ENCODE results near the gene RNF220.

Gene RNF220

DNA sequence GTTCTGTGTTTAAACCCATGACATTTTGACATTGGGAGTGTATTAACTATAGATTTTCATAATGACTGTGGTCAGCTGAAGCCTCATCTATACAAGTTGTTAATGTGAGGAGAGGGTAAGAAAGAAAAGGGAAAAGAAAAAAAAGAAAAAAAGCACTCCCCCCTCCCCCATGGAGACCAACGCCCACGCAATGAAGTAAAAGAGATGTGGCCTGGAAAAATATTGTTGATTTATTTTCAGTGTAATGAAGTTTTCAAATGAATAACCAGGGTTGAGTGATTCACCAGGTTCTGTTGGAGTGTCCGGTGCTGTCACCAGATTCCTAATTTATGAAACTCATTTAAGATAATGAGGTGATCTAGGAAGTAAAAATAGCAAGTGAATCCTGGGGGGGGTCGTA is 4.7 kb downstream of the RNF220 start:
- Histone ChIP-seq H3K4me3 (ENCODE audit: low read length, poor library complexity, severe bottlenecking) (peak overlapping the region; percentile 91), H3K9me3 (ENCODE audit: insufficient read depth, low read depth, low read length) (no peaks in the 10 kb centered on the region), H3F3A (ENCODE audit: low read depth) (peaks cover 1% of the 10 kb centered on the region; the same call in 1 of the 2 replicates), H3K36me3 (ENCODE audit: insufficient read depth, low read length) (peaks cover 27% of the 10 kb centered on the region; the same call in 1 of the 2 replicates), H3K4me1 (ENCODE audit: insufficient read depth, low read length, poor library complexity, severe bottlenecking) (peaks cover 63% of the 10 kb centered on the region), H3K9ac (ENCODE audit: low read depth, low read length, poor library complexity, severe bottlenecking) (peak overlapping the region; percentile 89), H4K20me1 (ENCODE audit: insufficient read depth, low read length, poor library complexity, severe bottlenecking) (peaks cover 15% of the 10 kb centered on the region), H3K4me2 (ENCODE audit: low read depth, low read length, poor library complexity, severe bottlenecking) (peak overlapping the region; percentile 92), H3K9me2 (replicated peaks; ENCODE audit: low read depth, low read length) (no peaks in the 10 kb centered on the region), H3K27me3 (ENCODE audit: insufficient read depth, low read length, poor library complexity, severe bottlenecking) (no peaks in the 10 kb centered on the region), H2AFZ (ENCODE audit: low read length) (no peak overlapping the region), H3K79me2 (ENCODE audit: insufficient read depth, low read length) (peaks cover 95% of the 10 kb centered on the region)
- no peak for TF ChIP-seq EZH2phosphoT487 (IDR thresholded peaks at IDR 0.05; ENCODE audit: borderline replicate concordance)
- TF ChIP-seq, protein P1, sequence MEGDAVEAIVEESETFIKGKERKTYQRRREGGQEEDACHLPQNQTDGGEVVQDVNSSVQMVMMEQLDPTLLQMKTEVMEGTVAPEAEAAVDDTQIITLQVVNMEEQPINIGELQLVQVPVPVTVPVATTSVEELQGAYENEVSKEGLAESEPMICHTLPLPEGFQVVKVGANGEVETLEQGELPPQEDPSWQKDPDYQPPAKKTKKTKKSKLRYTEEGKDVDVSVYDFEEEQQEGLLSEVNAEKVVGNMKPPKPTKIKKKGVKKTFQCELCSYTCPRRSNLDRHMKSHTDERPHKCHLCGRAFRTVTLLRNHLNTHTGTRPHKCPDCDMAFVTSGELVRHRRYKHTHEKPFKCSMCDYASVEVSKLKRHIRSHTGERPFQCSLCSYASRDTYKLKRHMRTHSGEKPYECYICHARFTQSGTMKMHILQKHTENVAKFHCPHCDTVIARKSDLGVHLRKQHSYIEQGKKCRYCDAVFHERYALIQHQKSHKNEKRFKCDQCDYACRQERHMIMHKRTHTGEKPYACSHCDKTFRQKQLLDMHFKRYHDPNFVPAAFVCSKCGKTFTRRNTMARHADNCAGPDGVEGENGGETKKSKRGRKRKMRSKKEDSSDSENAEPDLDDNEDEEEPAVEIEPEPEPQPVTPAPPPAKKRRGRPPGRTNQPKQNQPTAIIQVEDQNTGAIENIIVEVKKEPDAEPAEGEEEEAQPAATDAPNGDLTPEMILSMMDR (conservative IDR thresholded peaks at IDR 0.05; ENCODE audit: low read length) = no peak

DNA sequence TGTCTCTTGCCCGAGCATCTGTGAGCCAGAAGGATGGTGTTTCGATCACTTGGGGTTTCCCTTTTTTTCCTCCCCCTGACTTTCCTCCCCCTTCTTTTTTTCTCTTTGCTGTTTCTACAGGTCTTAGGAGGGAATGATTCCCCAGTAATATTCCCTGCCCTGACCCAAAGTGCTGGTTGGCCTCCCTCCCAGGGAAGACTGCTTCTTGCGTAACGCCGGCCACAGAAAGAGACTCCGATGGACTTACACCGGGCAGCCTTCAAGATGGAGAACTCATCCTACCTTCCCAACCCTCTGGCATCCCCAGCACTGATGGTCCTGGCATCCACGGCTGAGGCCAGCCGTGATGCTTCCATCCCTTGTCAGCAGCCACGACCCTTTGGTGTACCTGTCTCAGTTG is 6.8 kb downstream of the RNF220 start:
- Histone ChIP-seq H3K4me1 (ENCODE audit: insufficient read depth, low read length, poor library complexity, severe bottlenecking) (peaks cover 80% of the 10 kb centered on the region), H3K36me3 (ENCODE audit: insufficient read depth, low read length) (peaks cover 46% of the 10 kb centered on the region; the same call in 1 of the 2 replicates), H3K9me3 (ENCODE audit: insufficient read depth, low read depth, low read length) (no peaks in the 10 kb centered on the region), H2AFZ (ENCODE audit: low read length) (no peak overlapping the region), H3K79me2 (ENCODE audit: insufficient read depth, low read length) (peaks cover 100% of the 10 kb centered on the region), H3K4me3 (ENCODE audit: low read length, poor library complexity, severe bottlenecking) (no peak overlapping the region), H3F3A (ENCODE audit: low read depth) (no peaks in the 10 kb centered on the region), H4K20me1 (ENCODE audit: insufficient read depth, low read length, poor library complexity, severe bottlenecking) (peaks cover 15% of the 10 kb centered on the region), H3K4me2 (ENCODE audit: low read depth, low read length, poor library complexity, severe bottlenecking) (peak overlapping the region; percentile 92), H3K9ac (ENCODE audit: low read depth, low read length, poor library complexity, severe bottlenecking) (peak overlapping the region; percentile 6), H3K27me3 (ENCODE audit: insufficient read depth, low read length, poor library complexity, severe bottlenecking) (no peaks in the 10 kb centered on the region), H3K9me2 (replicated peaks; ENCODE audit: low read depth, low read length) (no peaks in the 10 kb centered on the region)
- no peak for TF ChIP-seq EZH2phosphoT487 (IDR thresholded peaks at IDR 0.05; ENCODE audit: borderline replicate concordance)
- TF ChIP-seq, protein P1 (conservative IDR thresholded peaks at IDR 0.05; ENCODE audit: low read length) = no peak

DNA sequence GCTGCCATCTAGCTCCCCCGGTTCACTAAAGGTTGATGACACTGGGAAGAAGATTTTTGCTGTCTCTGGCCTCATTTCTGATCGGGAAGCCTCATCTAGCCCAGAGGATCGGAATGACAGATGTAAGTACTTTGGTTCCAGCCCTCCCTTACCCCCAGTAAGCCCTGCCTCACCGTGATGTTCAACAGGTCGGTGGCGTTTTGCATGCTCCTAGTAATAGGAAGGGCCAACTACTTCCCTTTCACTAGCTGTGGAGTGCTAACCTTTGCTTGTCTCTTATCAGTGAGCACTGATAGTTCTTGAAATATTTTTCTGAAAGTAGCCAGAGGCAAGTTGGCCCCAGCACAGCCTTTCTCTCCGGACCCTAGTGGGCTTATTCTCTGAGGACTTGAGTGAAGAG is 7.5 kb downstream of the RNF220 start:
- Histone ChIP-seq H3K4me1 (ENCODE audit: insufficient read depth, low read length, poor library complexity, severe bottlenecking) (peaks cover 83% of the 10 kb centered on the region), H3K79me2 (ENCODE audit: insufficient read depth, low read length) (peaks cover 100% of the 10 kb centered on the region), H3K9me2 (replicated peaks; ENCODE audit: low read depth, low read length) (no peaks in the 10 kb centered on the region), H3K9me3 (ENCODE audit: insufficient read depth, low read depth, low read length) (no peaks in the 10 kb centered on the region), H3F3A (ENCODE audit: low read depth) (no peaks in the 10 kb centered on the region), H3K9ac (ENCODE audit: low read depth, low read length, poor library complexity, severe bottlenecking) (peak overlapping the region; percentile 49), H3K27me3 (ENCODE audit: insufficient read depth, low read length, poor library complexity, severe bottlenecking) (no peaks in the 10 kb centered on the region), H3K36me3 (ENCODE audit: insufficient read depth, low read length) (peaks cover 51% of the 10 kb centered on the region; the same call in 1 of the 2 replicates), H3K4me2 (ENCODE audit: low read depth, low read length, poor library complexity, severe bottlenecking) (peak overlapping the region; percentile 92), H3K4me3 (ENCODE audit: low read length, poor library complexity, severe bottlenecking) (peak overlapping the region; percentile 50), H2AFZ (ENCODE audit: low read length) (no peak overlapping the region), H4K20me1 (ENCODE audit: insufficient read depth, low read length, poor library complexity, severe bottlenecking) (peaks cover 15% of the 10 kb centered on the region)
- TF ChIP-seq EZH2phosphoT487 (IDR thresholded peaks at IDR 0.05; ENCODE audit: borderline replicate concordance) = no peak

DNA sequence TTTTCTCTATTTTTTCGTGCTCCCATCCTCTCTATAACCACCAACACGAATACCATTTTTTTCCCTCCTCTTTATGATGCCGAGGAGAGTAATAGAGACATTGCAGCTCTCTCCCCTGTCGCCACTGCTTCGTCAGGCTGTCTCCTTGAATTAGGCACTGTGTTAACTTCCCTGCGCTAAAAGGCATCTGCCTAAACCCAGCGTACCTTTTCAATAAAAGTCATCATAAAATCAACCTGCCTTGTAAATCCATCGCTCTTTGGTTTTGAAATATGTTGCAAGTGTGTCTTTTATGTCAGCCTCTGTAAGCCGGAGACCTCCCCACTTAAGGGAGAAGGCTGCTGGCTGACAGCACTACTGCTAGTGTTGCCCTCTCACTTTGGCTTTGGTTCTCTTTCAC is 8.7 kb downstream of the RNF220 start:
- Histone ChIP-seq H3K4me3 (ENCODE audit: low read length, poor library complexity, severe bottlenecking) (peak overlapping the region; percentile 50), H3K79me2 (ENCODE audit: insufficient read depth, low read length) (peaks cover 98% of the 10 kb centered on the region), H4K20me1 (ENCODE audit: insufficient read depth, low read length, poor library complexity, severe bottlenecking) (peaks cover 11% of the 10 kb centered on the region), H3K9ac (ENCODE audit: low read depth, low read length, poor library complexity, severe bottlenecking) (peak overlapping the region; percentile 49), H3K4me2 (ENCODE audit: low read depth, low read length, poor library complexity, severe bottlenecking) (peak overlapping the region; percentile 92), H3K27me3 (ENCODE audit: insufficient read depth, low read length, poor library complexity, severe bottlenecking) (no peaks in the 10 kb centered on the region), H2AFZ (ENCODE audit: low read length) (no peak overlapping the region), H3K9me2 (replicated peaks; ENCODE audit: low read depth, low read length) (no peaks in the 10 kb centered on the region), H3F3A (ENCODE audit: low read depth) (no peaks in the 10 kb centered on the region), H3K9me3 (ENCODE audit: insufficient read depth, low read depth, low read length) (no peaks in the 10 kb centered on the region), H3K4me1 (ENCODE audit: insufficient read depth, low read length, poor library complexity, severe bottlenecking) (peaks cover 77% of the 10 kb centered on the region), H3K36me3 (ENCODE audit: insufficient read depth, low read length) (peaks cover 51% of the 10 kb centered on the region; the same call in 1 of the 2 replicates)
- TF ChIP-seq, protein P1 (conservative IDR thresholded peaks at IDR 0.05; ENCODE audit: low read length) = no peak
- TF ChIP-seq EZH2phosphoT487 (IDR thresholded peaks at IDR 0.05; ENCODE audit: borderline replicate concordance) = no peak
